DMS153 treated with DMSO at 0.1 percent for 48 hours (cell line): ENCODE results near the gene KMT5B.
"Not testable (repeated sequence)": the region's sequence is repeated elsewhere in the genome, so short reads cannot be mapped to it uniquely, and the experiment has no call there.

Source experiments
- DNase-seq: peaks from one replicate; lab custom pipeline; 2025; ENCODE audit not compliant: unreplicated experiment; lab: John Stamatoyannopoulos, UW

Gene KMT5B

GRCh38 chr11:68213135-68213515 is at the start of gene KMT5B:
TSS of gene KMT5B (minus strand) at chr11:68213296. CDS start at chr11:68190076, 23,220 bp downstream.
- no peak for DNase-seq

GRCh38 chr11:68262544-68262827 is 49.4 kb upstream of the KMT5B start:
- no peak for DNase-seq

- no peak for DNase-seq
These were observed 48.9 kb upstream of the KMT5B start for GRCh38 chr11:68261749-68262543.

- DNase-seq, result no peak
These were observed 47.9 kb upstream of the KMT5B start for GRCh38 chr11:68261006-68261405.

GRCh38 chr11:68260484-68260883 is 47.4 kb upstream of the KMT5B start:
- DNase-seq, result no peak

GRCh38 chr11:68259122-68259959 is 46.2 kb upstream of the KMT5B start:
- DNase-seq, result no peak

GRCh38 chr11:68258363-68258765 is 45.3 kb upstream of the KMT5B start:
- no peak for DNase-seq

GRCh38 chr11:68257477-68258362 is 44.6 kb upstream of the KMT5B start:
- peak; percentile 77 for DNase-seq

- DNase-seq, result no peak
These were observed 43.2 kb upstream of the KMT5B start for GRCh38 chr11:68256331-68256741.

GRCh38 chr11:68255526-68255925 is 42.4 kb upstream of the KMT5B start:
- DNase-seq, result no peak

- DNase-seq, result no peak
These were observed 41.3 kb upstream of the KMT5B start for GRCh38 chr11:68254421-68254820.

- no peak for DNase-seq
These were observed 38.7 kb upstream of the KMT5B start for GRCh38 chr11:68251765-68252164.

- DNase-seq, result not testable (repeated sequence)
These were observed 31.8 kb upstream of the KMT5B start for GRCh38 chr11:68244912-68245311.

- not testable (repeated sequence) for DNase-seq
These were observed 30.8 kb upstream of the KMT5B start for GRCh38 chr11:68243847-68244246.

GRCh38 chr11:68242616-68243015 is 29.5 kb upstream of the KMT5B start:
- DNase-seq, result no peak

- DNase-seq, result no peak
These were observed 18.5 kb upstream of the KMT5B start for GRCh38 chr11:68231621-68232020.

GRCh38 chr11:68229601-68230000 is 16.5 kb upstream of the KMT5B start:
- no peak for DNase-seq

- no peak for DNase-seq
These were observed 13.3 kb upstream of the KMT5B start for GRCh38 chr11:68226421-68226820.

- no peak for DNase-seq
These were observed 11.5 kb upstream of the KMT5B start for GRCh38 chr11:68224606-68225005.

- no peak for DNase-seq
These were observed 10.2 kb upstream of the KMT5B start for GRCh38 chr11:68223275-68223674.

GRCh38 chr11:68221406-68221805 is 8.3 kb upstream of the KMT5B start:
- no peak for DNase-seq
